ENCODE results near the gene TMEM259.

TMEM259 gene

DNA sequence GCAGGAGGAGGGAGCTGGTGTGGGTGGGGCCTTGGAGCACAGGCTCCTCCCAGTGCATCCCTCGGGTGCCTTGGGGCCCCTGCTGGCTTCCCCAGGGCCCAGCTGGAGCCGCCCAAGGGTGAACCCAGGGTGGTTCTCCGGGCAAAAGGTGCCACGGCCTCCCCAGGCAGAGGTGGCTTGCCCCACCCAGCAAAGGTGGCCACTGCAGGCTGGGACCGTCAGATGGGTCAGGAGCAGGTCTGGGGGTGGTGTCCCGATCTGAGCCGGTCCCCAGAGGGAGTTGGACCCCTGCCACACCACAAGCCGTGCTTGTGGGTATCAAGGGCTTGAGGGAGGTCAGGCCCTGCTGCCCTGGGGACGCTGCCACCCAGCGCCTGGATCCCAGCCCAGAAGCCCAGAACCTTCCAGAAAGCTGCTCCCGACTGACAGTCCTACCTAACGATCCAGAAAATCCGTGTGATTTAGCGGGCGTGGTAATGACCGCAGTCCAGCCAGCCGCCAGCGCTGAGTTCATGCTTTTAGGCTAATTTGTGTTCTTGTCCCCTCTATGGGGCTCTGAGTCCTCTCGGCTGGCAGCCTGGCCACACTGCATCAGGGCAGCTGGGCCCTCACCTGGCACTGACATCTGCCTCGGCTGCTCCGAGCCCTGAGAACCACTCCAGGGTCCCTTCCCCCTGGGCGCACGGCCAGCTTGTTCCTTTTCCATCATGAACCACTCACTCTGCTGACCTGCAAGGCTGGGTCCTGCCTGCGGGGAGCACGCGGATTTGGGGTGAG, 25.7 kb downstream of the TMEM259 start:
- DNase-seq (ENCODE audit: low spot score): no peak
- no peak for TF ChIP-seq CTCF (IDR thresholded peaks at IDR 0.05)

GRCh38 chr19:994516-994915, 26.4 kb downstream of the TMEM259 start:
- DNase-seq (ENCODE audit: low spot score): no peak
- TF ChIP-seq CTCF (IDR thresholded peaks at IDR 0.05): no peak
- Histone ChIP-seq H3K27ac (no peak overlapping the region), H3K4me3 (no peak overlapping the region)

More for the DNA sequence above, 25.7 kb downstream of the TMEM259 start:
- no peak overlapping the region for H3K27ac ChIP-seq
- no peak overlapping the region for H3K4me3 ChIP-seq

DNA sequence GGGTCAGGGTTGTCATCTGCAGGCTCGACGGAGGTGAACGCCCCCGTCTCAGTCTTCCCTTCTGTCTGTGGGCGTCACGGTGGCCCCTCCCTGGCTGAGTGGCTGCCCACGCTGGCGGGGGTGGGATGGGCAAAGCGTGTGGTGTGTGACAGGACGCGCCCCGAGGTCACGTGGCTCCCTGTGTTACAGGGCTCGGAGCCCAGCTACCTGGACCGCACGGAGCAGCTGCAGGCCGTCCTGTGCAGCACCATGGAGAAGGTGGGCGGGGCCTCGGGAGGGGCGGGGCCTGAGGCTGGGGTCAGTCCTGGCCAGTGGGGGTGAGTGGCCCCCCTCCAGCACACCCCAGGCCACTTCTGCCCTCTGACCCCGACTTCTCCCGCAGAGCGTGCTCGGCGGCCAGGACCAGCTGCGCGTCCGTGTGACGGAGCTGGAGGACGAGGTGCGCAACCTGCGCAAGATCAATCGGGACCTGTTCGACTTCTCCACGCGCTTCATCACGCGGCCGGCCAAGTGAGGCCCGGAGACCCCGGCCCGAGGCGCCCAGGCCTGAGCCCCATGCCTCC, 27.0 kb downstream of the TMEM259 start:
- H3K27ac ChIP-seq: no peak overlapping the region
- no peak for DNase-seq (ENCODE audit: low spot score)
- TF ChIP-seq CTCF (IDR thresholded peaks at IDR 0.05): no peak
- no peak overlapping the region for H3K4me3 ChIP-seq

GRCh38 chr19:993361-993830, 27.5 kb downstream of the TMEM259 start:
- DNase-seq (ENCODE audit: low spot score): no peak
- Histone ChIP-seq H3K4me3 (no peak overlapping the region), H3K27ac (no peak overlapping the region)
- TF ChIP-seq CTCF (IDR thresholded peaks at IDR 0.05): no peak

GRCh38 chr19:992670-993055, 28.3 kb downstream of the TMEM259 start:
- Histone ChIP-seq H3K27ac (no peak overlapping the region), H3K4me3 (no peak overlapping the region)
- no peak for DNase-seq (ENCODE audit: low spot score)
- no peak for TF ChIP-seq CTCF (IDR thresholded peaks at IDR 0.05)

- no peak for DNase-seq (ENCODE audit: low spot score)
- Histone ChIP-seq H3K27ac (no peak overlapping the region), H3K4me3 (no peak overlapping the region)
- TF ChIP-seq CTCF (IDR thresholded peaks at IDR 0.05): no peak
These were observed 28.8 kb downstream of the TMEM259 start for GRCh38 chr19:991932-992669.

Data from coronary artery (tissue), 2 donors.